Bronchial epithelial cell (primary cell): Measurements from ENCODE around the gene DMKN. TPM values are rescaled to one million over a fixed set of nuclear protein-coding genes. Genes with fewer than 3 reads are reported as not detected.

Experiments used
- DNase-seq: peaks from one replicate; pipeline ENCODE4 v3.0.0-alpha.2; 2010; ENCODE audit warnings: low read depth
- FAIRE-seq: peaks from 2 replicates; lab custom pipeline; 2011; peaks lifted over from hg19 to GRCh38; lab: Jason Lieb, UNC
- H3K27me3 ChIP-seq: 2 replicates; pipeline ENCODE4 v1.5.1; 2011; ENCODE audit warnings: low read length; ENCODE audit not compliant: control insufficient read depth, insufficient read depth
- H3K36me3 ChIP-seq: 2 replicates; pipeline ENCODE4 v1.5.1; 2011; ENCODE audit warnings: low read length; ENCODE audit not compliant: control insufficient read depth, insufficient read depth
- H3K4me3 ChIP-seq: 2 replicates; pipeline ENCODE4 v1.5.1; 2011; ENCODE audit warnings: mild to moderate bottlenecking, low read depth, low read length, control low read depth
- total RNA-seq: library from RNA; depleted of rRNA; stranded (reverse); fragments of >200 nt; gene quantifications from 2 replicates; pipeline ENCODE4 v1.2.1, GENCODE V29; 2014
- TF ChIP-seq, protein P1 (sequence below): IDR thresholded peaks from 2 replicates; pipeline ENCODE4 v1.5.1; 2011; ENCODE audit warnings: mild to moderate bottlenecking, moderate library complexity, low read length, control low read depth, inconsistent platforms; ENCODE audit not compliant: insufficient read depth, severe bottlenecking

DMKN gene
- total RNA-seq, 1 donor from 2014 or later = 97.4 TPM

- Histone ChIP-seq H3K4me3 (no peak overlapping the region), H3K27me3 (no peaks in the 10 kb centered on the region), H3K36me3 (no peaks in the 10 kb centered on the region)
- FAIRE-seq (no peak), DNase-seq (no peak)
- TF ChIP-seq, protein P1, sequence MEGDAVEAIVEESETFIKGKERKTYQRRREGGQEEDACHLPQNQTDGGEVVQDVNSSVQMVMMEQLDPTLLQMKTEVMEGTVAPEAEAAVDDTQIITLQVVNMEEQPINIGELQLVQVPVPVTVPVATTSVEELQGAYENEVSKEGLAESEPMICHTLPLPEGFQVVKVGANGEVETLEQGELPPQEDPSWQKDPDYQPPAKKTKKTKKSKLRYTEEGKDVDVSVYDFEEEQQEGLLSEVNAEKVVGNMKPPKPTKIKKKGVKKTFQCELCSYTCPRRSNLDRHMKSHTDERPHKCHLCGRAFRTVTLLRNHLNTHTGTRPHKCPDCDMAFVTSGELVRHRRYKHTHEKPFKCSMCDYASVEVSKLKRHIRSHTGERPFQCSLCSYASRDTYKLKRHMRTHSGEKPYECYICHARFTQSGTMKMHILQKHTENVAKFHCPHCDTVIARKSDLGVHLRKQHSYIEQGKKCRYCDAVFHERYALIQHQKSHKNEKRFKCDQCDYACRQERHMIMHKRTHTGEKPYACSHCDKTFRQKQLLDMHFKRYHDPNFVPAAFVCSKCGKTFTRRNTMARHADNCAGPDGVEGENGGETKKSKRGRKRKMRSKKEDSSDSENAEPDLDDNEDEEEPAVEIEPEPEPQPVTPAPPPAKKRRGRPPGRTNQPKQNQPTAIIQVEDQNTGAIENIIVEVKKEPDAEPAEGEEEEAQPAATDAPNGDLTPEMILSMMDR = no peak
Observed at GRCh38 chr19:35556846-35557538, 43.5 kb upstream of the DMKN start.

- FAIRE-seq = no peak
- H3K27me3 ChIP-seq = no peaks in the 10 kb centered on the region
- TF ChIP-seq, protein P1 = no peak
- no peak overlapping the region for H3K4me3 ChIP-seq
- DNase-seq = no peak
- H3K36me3 ChIP-seq = no peaks in the 10 kb centered on the region
Observed at GRCh38 chr19:35556025-35556590, 42.7 kb upstream of the DMKN start.

- DNase-seq (no peak), FAIRE-seq (no peak)
- Histone ChIP-seq H3K36me3 (no peaks in the 10 kb centered on the region), H3K4me3 (no peak overlapping the region), H3K27me3 (no peaks in the 10 kb centered on the region)
- TF ChIP-seq, protein P1 = no peak
Observed at GRCh38 chr19:35555301-35556005, 42.0 kb upstream of the DMKN start.

DNA sequence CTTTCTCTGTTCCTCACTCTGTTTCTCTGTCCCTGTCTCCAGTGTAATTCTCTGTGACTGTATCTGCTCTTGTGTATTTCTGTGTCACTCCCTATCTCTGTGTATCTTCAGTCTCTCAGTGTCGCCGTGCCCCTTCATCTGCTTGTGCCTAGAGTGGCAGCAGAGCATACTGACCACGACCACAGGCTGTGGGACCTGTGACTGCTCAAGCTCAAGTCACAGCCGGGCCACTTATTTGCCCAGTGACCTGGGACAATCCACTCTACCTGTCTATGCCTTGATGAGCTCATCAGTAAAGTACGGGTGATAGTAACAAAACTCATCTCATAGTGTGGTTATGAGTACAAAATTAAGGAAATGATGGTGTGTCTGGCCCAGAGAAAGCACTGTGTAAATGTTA is 40.6 kb upstream of the DMKN start:
- FAIRE-seq (no peak), DNase-seq (no peak)
- TF ChIP-seq, protein P1 = no peak
- Histone ChIP-seq H3K4me3 (no peak overlapping the region), H3K36me3 (peaks cover 2% of the 10 kb centered on the region), H3K27me3 (no peaks in the 10 kb centered on the region)

DNA sequence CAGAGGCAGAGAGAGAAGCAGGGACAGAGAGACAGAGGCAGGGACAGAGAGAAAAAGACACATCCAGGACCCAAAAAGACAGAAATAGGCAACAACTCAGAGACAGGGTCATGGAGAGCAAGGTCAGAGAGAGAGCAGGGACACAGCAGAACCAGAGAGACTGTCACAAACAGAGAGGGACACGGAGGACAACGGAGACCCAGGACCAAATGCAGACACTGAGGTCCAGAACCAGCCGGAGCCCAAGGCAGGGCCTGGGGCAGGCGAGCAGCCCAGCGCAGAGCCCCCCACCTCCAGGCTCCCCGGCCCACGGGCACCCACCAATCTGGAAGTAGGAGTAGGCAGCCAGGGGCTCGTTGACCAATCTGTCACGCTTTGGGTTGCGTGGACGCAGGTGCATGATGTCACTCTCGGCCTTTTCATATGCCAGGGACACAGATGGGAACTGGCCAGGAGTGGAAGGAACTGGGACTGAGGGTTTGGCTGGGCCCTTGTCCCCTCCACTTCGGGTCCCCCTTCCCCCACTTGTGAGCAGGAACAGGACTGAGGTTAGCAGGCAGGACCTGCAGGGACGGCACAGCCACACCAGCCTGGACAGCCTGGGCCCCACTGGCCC is 40.0 kb upstream of the DMKN start:
- Histone ChIP-seq H3K36me3 (peaks cover 2% of the 10 kb centered on the region), H3K4me3 (no peak overlapping the region), H3K27me3 (no peaks in the 10 kb centered on the region)
- DNase-seq (no peak), FAIRE-seq (no peak)
- TF ChIP-seq, protein P1 = no peak
